Measurements from ENCODE around the gene RREB1. TPM values are rescaled to one million over a fixed set of nuclear protein-coding genes. Genes with fewer than 3 reads are reported as not detected.

The RREB1 gene
- total RNA-seq, 5 donors from 2014 or later (not counting 1 experiment from before 2014, with no cell fraction given), result 38.1 to 50.1 (median 39.6) TPM

DNA sequence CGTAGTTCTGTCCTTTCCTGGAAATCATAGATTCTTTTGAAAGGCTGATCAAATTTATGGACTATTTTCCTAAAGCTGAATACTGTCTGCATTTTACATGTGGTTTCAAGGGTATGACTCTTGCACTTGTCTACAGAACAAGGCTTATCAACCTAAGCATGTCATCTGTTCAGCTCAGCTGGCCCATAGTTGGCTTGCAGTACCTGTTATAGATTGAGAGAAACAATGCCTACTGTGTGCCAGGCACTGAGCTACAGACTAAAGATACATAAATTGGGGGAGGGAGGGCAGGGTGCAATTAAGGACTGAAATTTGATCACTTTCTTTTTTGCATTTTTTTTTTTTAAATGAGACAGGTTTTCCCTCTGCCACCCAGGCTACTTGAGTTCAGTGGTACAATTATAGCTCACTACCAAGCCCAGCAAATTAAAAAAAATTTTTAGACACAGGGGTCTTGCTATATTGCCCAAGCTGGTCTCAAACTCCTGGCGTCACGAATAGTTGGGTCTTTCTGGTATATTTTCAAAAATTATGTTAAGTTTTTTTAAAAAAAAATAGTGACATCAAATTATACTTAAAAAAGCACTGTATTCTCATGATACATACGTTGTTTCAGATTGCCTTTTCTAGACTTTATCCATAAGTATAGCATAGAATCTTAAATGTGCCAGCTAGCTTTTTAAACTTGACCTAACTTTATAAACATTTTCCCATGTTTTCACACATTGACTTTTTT, 52.2 kb downstream of the RREB1 start:
- H3K4me1 Mint-ChIP-seq, result peaks cover 74 to 80% (median 75%) of the 10 kb centered on the region in 3 donors
- H3K36me3 ChIP-seq (ENCODE audit: control insufficient read depth in 2 of 2, extremely low read depth in 1 of 2, insufficient read depth in 1 of 2, low read length in 1 of 2), result peaks cover 0 to 6% of the 10 kb centered on the region in 2 donors
- no peak overlapping the region for H3K27ac ChIP-seq (ENCODE audit: low read length)
- no peak overlapping the region for H3K27ac Mint-ChIP-seq
- H3K9me3 Mint-ChIP-seq, result no peaks in the 10 kb centered on the region
- H3K27me3 ChIP-seq (replicated peaks in 1 of 2; ENCODE audit: control insufficient read depth in 2 of 2, extremely low read depth in 1 of 2, insufficient read depth in 2 of 2, low read length in 1 of 2), result no peaks in the 10 kb centered on the region
- H3K36me3 Mint-ChIP-seq, result peaks cover 12% of the 10 kb centered on the region
- no peaks in the 10 kb centered on the region for H3K9me3 ChIP-seq
- no peaks in the 10 kb centered on the region for H3K27me3 Mint-ChIP-seq
- H3K4me3 ChIP-seq (ENCODE audit: control insufficient read depth in 1 of 2, extremely low read depth in 1 of 2, low read length in 1 of 2), result no peak overlapping the region
- H3K4me1 ChIP-seq (ENCODE audit: control insufficient read depth in 1 of 2, extremely low read depth in 1 of 2, insufficient read depth in 2 of 2, low read length in 2 of 2), result peaks cover 16 to 21% of the 10 kb centered on the region in 2 experiments
- no CpG with 5 or more reads among the region's 4 CpGs for WGBS (ENCODE audit: insufficient coverage)
- POLR2A ChIA-PET, result interaction anchor here (0.6 kb wide), 2 partner anchors 44 to 301 kb away, joined by 4 to 11 read pairs; no protein-coding TSS in a partner anchor
- no peak overlapping the region for H3K4me3 Mint-ChIP-seq
- CTCF ChIA-PET, result interaction anchor here (0.6 to 0.7 kb wide), 3 partner anchors 14 to 61 kb away, joined by 3 read pairs; no protein-coding TSS in a partner anchor
- no peak for DNase-seq
- no peak for ATAC-seq (replicated peaks in 1 of 4)

DNA sequence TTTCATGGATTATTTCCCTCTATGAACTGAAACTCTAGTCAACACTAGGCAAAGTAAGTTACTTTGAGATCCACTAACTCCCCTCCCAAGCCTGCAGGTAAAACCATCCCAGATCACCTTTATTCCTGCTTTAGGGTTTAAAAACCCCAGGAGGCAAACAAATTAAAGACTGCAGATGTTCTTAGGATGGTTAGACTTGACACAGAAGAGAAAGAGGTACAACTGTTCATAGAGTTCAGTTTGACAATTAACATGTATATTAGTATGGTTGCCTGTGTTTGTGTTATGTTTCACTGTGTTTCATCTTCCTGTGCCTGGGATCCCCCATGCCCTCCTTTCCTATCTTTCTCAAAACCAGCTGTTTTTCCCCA, 53.5 kb downstream of the RREB1 start:
- no peak overlapping the region for H3K4me3 ChIP-seq (ENCODE audit: control insufficient read depth in 1 of 2, extremely low read depth in 1 of 2, low read length in 1 of 2)
- H3K36me3 ChIP-seq (ENCODE audit: control insufficient read depth in 2 of 2, extremely low read depth in 1 of 2, insufficient read depth in 1 of 2, low read length in 1 of 2), result peaks cover 0 to 9% of the 10 kb centered on the region in 2 donors
- no peaks in the 10 kb centered on the region for H3K27me3 Mint-ChIP-seq
- H3K9me3 Mint-ChIP-seq, result no peaks in the 10 kb centered on the region
- peak overlapping the region in 1 of 2 donors; percentile 49 for H3K27ac Mint-ChIP-seq
- H3K27me3 ChIP-seq (replicated peaks in 1 of 2; ENCODE audit: control insufficient read depth in 2 of 2, extremely low read depth in 1 of 2, insufficient read depth in 2 of 2, low read length in 1 of 2), result no peaks in the 10 kb centered on the region
- peaks cover 3 to 18% of the 10 kb centered on the region in 2 experiments for H3K4me1 ChIP-seq (ENCODE audit: control insufficient read depth in 1 of 2, extremely low read depth in 1 of 2, insufficient read depth in 2 of 2, low read length in 2 of 2)
- ATAC-seq (replicated peaks in 1 of 4), result no peak
- no peaks in the 10 kb centered on the region for H3K9me3 ChIP-seq
- DNase-seq, result no peak
- no peak overlapping the region for H3K4me3 Mint-ChIP-seq
- CTCF ChIA-PET, result interaction anchor here in 1 of 2 donors (0.7 kb wide), 1 partner anchor 42 kb away, joined by 3 read pairs; no protein-coding TSS in a partner anchor
- H3K4me1 Mint-ChIP-seq, result peaks cover 71 to 78% (median 75%) of the 10 kb centered on the region in 3 donors
- H3K36me3 Mint-ChIP-seq, result peaks cover 15% of the 10 kb centered on the region
- POLR2A ChIA-PET, result interaction anchor here in 1 of 2 donors (0.6 kb wide), 1 partner anchor 54 kb away, joined by 3 read pairs; the partner anchor contains the start of gene RREB1
- no peak overlapping the region for H3K27ac ChIP-seq (ENCODE audit: low read length)

DNA sequence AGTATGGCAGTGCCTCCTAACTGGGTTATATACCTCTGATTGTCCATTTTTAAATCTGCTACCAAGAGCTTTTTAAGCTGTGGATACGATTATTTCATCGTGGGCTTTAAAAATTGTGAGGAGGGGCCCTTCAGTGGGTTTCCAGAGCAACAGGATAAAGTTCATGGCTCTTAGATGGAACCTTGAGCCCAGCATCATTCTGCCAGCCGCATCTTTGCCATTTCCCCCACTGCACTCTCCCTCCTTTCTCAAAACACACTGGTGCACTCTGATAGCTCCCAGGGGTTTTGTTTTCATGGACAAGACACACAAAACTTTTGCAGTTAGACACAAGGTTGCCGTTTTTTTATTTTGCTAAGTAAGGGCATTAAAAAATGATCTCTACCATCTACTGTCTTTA, 54.1 kb downstream of the RREB1 start:
- Histone ChIP-seq H3K36me3 (ENCODE audit: control insufficient read depth in 2 of 2, extremely low read depth in 1 of 2, insufficient read depth in 1 of 2, low read length in 1 of 2) (peaks cover 0 to 9% of the 10 kb centered on the region in 2 donors), H3K9me3 (no peaks in the 10 kb centered on the region), H3K27ac (ENCODE audit: low read length) (no peak overlapping the region), H3K4me1 (ENCODE audit: control insufficient read depth in 1 of 2, extremely low read depth in 1 of 2, insufficient read depth in 2 of 2, low read length in 2 of 2) (peaks cover 0 to 12% of the 10 kb centered on the region in 2 experiments), H3K4me3 (ENCODE audit: control insufficient read depth in 1 of 2, extremely low read depth in 1 of 2, low read length in 1 of 2) (no peak overlapping the region), H3K27me3 (replicated peaks in 1 of 2; ENCODE audit: control insufficient read depth in 2 of 2, extremely low read depth in 1 of 2, insufficient read depth in 2 of 2, low read length in 1 of 2) (no peaks in the 10 kb centered on the region)
- peaks cover 72 to 76% (median 75%) of the 10 kb centered on the region in 3 donors for H3K4me1 Mint-ChIP-seq
- POLR2A ChIA-PET, result interaction anchor here in 1 of 2 donors (0.6 kb wide), 1 partner anchor 54 kb away, joined by 3 read pairs; the partner anchor contains the start of gene RREB1
- H3K36me3 Mint-ChIP-seq, result peaks cover 15% of the 10 kb centered on the region
- no peak for ATAC-seq (replicated peaks in 1 of 4)
- 100% methylated on average over 3 of the region's 4 CpGs for WGBS (ENCODE audit: insufficient coverage)
- H3K27ac Mint-ChIP-seq, result no peak overlapping the region
- no peak overlapping the region for H3K4me3 Mint-ChIP-seq
- CTCF ChIA-PET, result no interaction called here
- no peaks in the 10 kb centered on the region for H3K27me3 Mint-ChIP-seq
- no peak for DNase-seq
- no peaks in the 10 kb centered on the region for H3K9me3 Mint-ChIP-seq

DNA sequence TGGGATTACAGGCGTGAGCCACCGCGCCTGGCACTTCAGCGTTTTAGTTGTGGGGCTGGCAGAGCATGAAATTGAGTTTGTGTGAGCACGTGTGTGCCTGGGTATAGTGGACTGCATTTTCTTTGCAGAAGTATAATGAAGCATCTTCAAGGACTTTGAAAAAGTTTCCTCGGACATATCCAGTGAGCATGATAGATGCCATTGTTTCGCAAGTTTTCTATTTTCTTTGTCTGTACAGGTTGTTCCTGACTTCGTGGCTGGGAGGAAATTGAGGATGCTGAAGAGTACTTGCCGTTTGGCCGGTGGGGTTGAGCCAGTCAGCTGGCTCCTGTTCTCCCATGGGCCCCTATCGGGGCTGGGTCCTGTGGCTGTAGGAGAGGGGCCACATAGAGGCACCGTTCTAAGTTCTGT, 55.9 kb downstream of the RREB1 start:
- no peaks in the 10 kb centered on the region for H3K27me3 ChIP-seq (replicated peaks in 1 of 2; ENCODE audit: control insufficient read depth in 2 of 2, extremely low read depth in 1 of 2, insufficient read depth in 2 of 2, low read length in 1 of 2)
- no peaks in the 10 kb centered on the region for H3K9me3 ChIP-seq
- no peak overlapping the region for H3K27ac ChIP-seq (ENCODE audit: low read length)
- CTCF ChIA-PET, result no interaction called here
- H3K4me3 ChIP-seq (ENCODE audit: control insufficient read depth in 1 of 2, extremely low read depth in 1 of 2, low read length in 1 of 2), result no peak overlapping the region
- no peak overlapping the region for H3K27ac Mint-ChIP-seq
- POLR2A ChIA-PET, result no interaction called here
- no peak overlapping the region for H3K4me3 Mint-ChIP-seq
- H3K4me1 ChIP-seq (ENCODE audit: control insufficient read depth in 1 of 2, extremely low read depth in 1 of 2, insufficient read depth in 2 of 2, low read length in 2 of 2), result peaks cover 2 to 9% of the 10 kb centered on the region in 2 experiments
- H3K36me3 Mint-ChIP-seq, result peaks cover 15% of the 10 kb centered on the region
- H3K9me3 Mint-ChIP-seq, result no peaks in the 10 kb centered on the region
- no peak for DNase-seq
- H3K4me1 Mint-ChIP-seq, result peaks cover 69 to 71% (median 70%) of the 10 kb centered on the region in 3 donors
- no peaks in the 10 kb centered on the region for H3K27me3 Mint-ChIP-seq
- H3K36me3 ChIP-seq (ENCODE audit: control insufficient read depth in 2 of 2, extremely low read depth in 1 of 2, insufficient read depth in 1 of 2, low read length in 1 of 2), result peaks cover 0 to 9% of the 10 kb centered on the region in 2 donors
- ATAC-seq (replicated peaks in 1 of 4), result no peak
- 86% methylated on average over 10 of the region's 12 CpGs for WGBS (ENCODE audit: insufficient coverage)

- ATAC-seq (replicated peaks in 1 of 4), result no peak
- no peaks in the 10 kb centered on the region for H3K27me3 ChIP-seq (replicated peaks in 1 of 2; ENCODE audit: control insufficient read depth in 2 of 2, extremely low read depth in 1 of 2, insufficient read depth in 2 of 2, low read length in 1 of 2)
- Mint-ChIP-seq H3K4me3 (no peak overlapping the region), H3K36me3 (peaks cover 15% of the 10 kb centered on the region), H3K4me1 (peaks cover 68 to 74% (median 71%) of the 10 kb centered on the region in 3 donors), H3K27me3 (no peaks in the 10 kb centered on the region), H3K9me3 (no peaks in the 10 kb centered on the region), H3K27ac (no peak overlapping the region)
- ChIA-PET POLR2A (no interaction called here), CTCF (no interaction called here)
- H3K36me3 ChIP-seq (ENCODE audit: control insufficient read depth in 2 of 2, extremely low read depth in 1 of 2, insufficient read depth in 1 of 2, low read length in 1 of 2), result peaks cover 0 to 9% of the 10 kb centered on the region in 2 donors
- no peak overlapping the region for H3K27ac ChIP-seq (ENCODE audit: low read length)
- no CpG with 5 or more reads among the region's 5 CpGs for WGBS (ENCODE audit: insufficient coverage)
- no peaks in the 10 kb centered on the region for H3K9me3 ChIP-seq
- DNase-seq, result no peak
- H3K4me3 ChIP-seq (ENCODE audit: control insufficient read depth in 1 of 2, extremely low read depth in 1 of 2, low read length in 1 of 2), result no peak overlapping the region
- peaks cover 2 to 13% of the 10 kb centered on the region in 2 experiments for H3K4me1 ChIP-seq (ENCODE audit: control insufficient read depth in 1 of 2, extremely low read depth in 1 of 2, insufficient read depth in 2 of 2, low read length in 2 of 2)
These were observed 56.8 kb downstream of the RREB1 start for GRCh38 chr6:7164536-7165001.

- Histone ChIP-seq H3K27me3 (replicated peaks in 1 of 2; ENCODE audit: control insufficient read depth in 2 of 2, extremely low read depth in 1 of 2, insufficient read depth in 2 of 2, low read length in 1 of 2) (no peaks in the 10 kb centered on the region), H3K9me3 (no peaks in the 10 kb centered on the region), H3K4me3 (ENCODE audit: control insufficient read depth in 1 of 2, extremely low read depth in 1 of 2, low read length in 1 of 2) (no peak overlapping the region), H3K4me1 (ENCODE audit: control insufficient read depth in 1 of 2, extremely low read depth in 1 of 2, insufficient read depth in 2 of 2, low read length in 2 of 2) (peaks cover 6 to 15% of the 10 kb centered on the region in 2 experiments), H3K36me3 (ENCODE audit: control insufficient read depth in 2 of 2, extremely low read depth in 1 of 2, insufficient read depth in 1 of 2, low read length in 1 of 2) (peaks cover 0 to 9% of the 10 kb centered on the region in 2 donors), H3K27ac (ENCODE audit: low read length) (no peak overlapping the region)
- ChIA-PET POLR2A (no interaction called here), CTCF (no interaction called here)
- DNase-seq (no peak), ATAC-seq (replicated peaks in 1 of 4) (no peak)
- peak overlapping the region in 1 of 2 donors; percentile 22 for H3K27ac Mint-ChIP-seq
- no peaks in the 10 kb centered on the region for H3K27me3 Mint-ChIP-seq
- no peak overlapping the region for H3K4me3 Mint-ChIP-seq
- H3K36me3 Mint-ChIP-seq, result peaks cover 15% of the 10 kb centered on the region
- peaks cover 70 to 76% (median 70%) of the 10 kb centered on the region in 3 donors for H3K4me1 Mint-ChIP-seq
- 96% methylated on average over 8 of the region's 11 CpGs for WGBS (ENCODE audit: insufficient coverage)
- H3K9me3 Mint-ChIP-seq, result no peaks in the 10 kb centered on the region
These were observed 57.5 kb downstream of the RREB1 start for GRCh38 chr6:7165002-7165889.

Measured in T-cell (primary cell).